Neural cell (in vitro differentiated cells): Measurements from ENCODE around the gene EREG. TPM values are rescaled to one million over a fixed set of nuclear protein-coding genes. Genes with fewer than 3 reads are reported as not detected.

ENCODE experiments used
- H2AFZ ChIP-seq: fragments of 200-600, 300-800 bp; sonication (generic), shearing (Covaris generic); 2 replicates; pipeline ENCODE4 v1.6.0; 2014; ENCODE audit warnings: low read depth, mild to moderate bottlenecking, antibody characterized with exemption, low read length, moderate library complexity
- H3F3A ChIP-seq: fragments of 200-600 bp; shearing (Covaris generic); 2 replicates; pipeline ENCODE4 v1.6.1; 2016; ENCODE audit warnings: mild to moderate bottlenecking, moderate library complexity, mixed read lengths, antibody characterized with exemption, low read length; ENCODE audit not compliant: insufficient read depth, poor library complexity, severe bottlenecking
- H3K27ac ChIP-seq: fragments of 200-600, 300-800 bp; sonication (generic), shearing (Covaris generic); 2 replicates; pipeline ENCODE4 v1.5.1; 2014; ENCODE audit warnings: mild to moderate bottlenecking, low read length, moderate library complexity
- H3K27me3 ChIP-seq: fragments of 300-800, 200-600 bp; sonication (generic), shearing (Covaris generic); 2 replicates; pipeline ENCODE4 v1.6.0; 2014; ENCODE audit warnings: mild to moderate bottlenecking, low read depth, low read length, moderate library complexity; ENCODE audit not compliant: insufficient read depth
- H3K36me3 ChIP-seq: fragments of 300-800, 200-600 bp; sonication (generic), shearing (Covaris generic); 2 replicates; pipeline ENCODE4 v1.5.1; 2014; ENCODE audit warnings: mild to moderate bottlenecking, antibody characterized with exemption, low read length, moderate library complexity; ENCODE audit not compliant: insufficient read depth
- H3K4me2 ChIP-seq: fragments of 300-800, 200-600 bp; sonication (generic), shearing (Covaris generic); 2 replicates; pipeline ENCODE4 v1.6.0; 2014; ENCODE audit warnings: mild to moderate bottlenecking, low read length
- H3K4me3 ChIP-seq: fragments of 300-800, 200-600 bp; sonication (generic), shearing (Covaris generic); 2 replicates; pipeline ENCODE4 v1.5.1; 2014; ENCODE audit warnings: mild to moderate bottlenecking, low read length, moderate library complexity
- H3K79me2 ChIP-seq: fragments of 200-600 bp; shearing (Covaris generic); replicated peaks from 2 replicates; pipeline ENCODE4 v1.6.0; 2014; ENCODE audit warnings: mild to moderate bottlenecking, low read length, moderate library complexity; ENCODE audit not compliant: insufficient read depth
- H3K9ac ChIP-seq: fragments of 300-800, 200-600 bp; sonication (generic), shearing (Covaris generic); 2 replicates; pipeline ENCODE4 v1.6.1; 2016; ENCODE audit warnings: mild to moderate bottlenecking, low read length, mixed read lengths
- H3K9me2 ChIP-seq: fragments of 200-600 bp; shearing (Covaris generic); 2 replicates; pipeline ENCODE4 v1.6.1; 2016; ENCODE audit warnings: mild to moderate bottlenecking, low read length, mixed read lengths; ENCODE audit not compliant: insufficient read depth
- H3K9me3 ChIP-seq: fragments of 200-600, 300-800 bp; sonication (generic), shearing (Covaris generic); 2 replicates; pipeline ENCODE4 v1.6.1; 2016; ENCODE audit warnings: mild to moderate bottlenecking, mixed run types, low read length, moderate library complexity, mixed read lengths
- H4K20me1 ChIP-seq: fragments of 200-600 bp; shearing (Covaris generic); 2 replicates; pipeline ENCODE4 v1.6.1; 2016; ENCODE audit warnings: mild to moderate bottlenecking, mixed run types; ENCODE audit not compliant: insufficient read depth
- EP300 ChIP-seq: fragments of 450-650 bp; conservative IDR thresholded peaks from 2 replicates; pipeline ENCODE4 v1.6.1; 2014; ENCODE audit warnings: antibody characterized with exemption, mild to moderate bottlenecking, moderate library complexity; ENCODE audit not compliant: poor library complexity, severe bottlenecking
- EZH2 ChIP-seq: fragments of 200-600, 300-800 bp; shearing (Covaris generic), sonication (generic); IDR thresholded peaks from 2 replicates; pipeline ENCODE4 v1.6.1; 2014; ENCODE audit warnings: antibody characterized with exemption, low read length, borderline replicate concordance, mild to moderate bottlenecking; ENCODE audit not compliant: insufficient read depth, poor library complexity, severe bottlenecking
- MXI1 ChIP-seq: fragments of 450-650 bp; conservative IDR thresholded peaks from 2 replicates; pipeline ENCODE4 v1.6.1; 2014; ENCODE audit warnings: antibody characterized with exemption, mild to moderate bottlenecking; ENCODE audit not compliant: poor library complexity, severe bottlenecking
- POLR2AphosphoS5 ChIP-seq: IDR thresholded peaks from 2 replicates; pipeline ENCODE4 v1.6.1; 2012
- RAD21 ChIP-seq: fragments of 450-650 bp; conservative IDR thresholded peaks from 2 replicates; pipeline ENCODE4 v1.6.1; 2014; ENCODE audit warnings: antibody characterized with exemption, mild to moderate bottlenecking, moderate library complexity
- SMC3 ChIP-seq: fragments of 450-650 bp; conservative IDR thresholded peaks from 2 replicates; pipeline ENCODE4 v1.6.1; 2014; ENCODE audit warnings: antibody characterized with exemption, mild to moderate bottlenecking, moderate library complexity; ENCODE audit not compliant: poor library complexity
- TAF1 ChIP-seq: IDR thresholded peaks from 2 replicates; pipeline ENCODE4 v1.6.1; 2012; ENCODE audit warnings: low read depth
- polyA plus RNA-seq: library from polyadenylated mRNA; depleted of rRNA; stranded (reverse); fragments of >200 nt; gene quantifications from 2 replicates; pipeline ENCODE4 v1.2.3, GENCODE V29; 2014
- TF ChIP-seq, protein P1 (sequence below): fragments of 450-650 bp; IDR thresholded peaks from 2 replicates; pipeline ENCODE4 v1.5.1; 2014; ENCODE audit warnings: antibody characterized with exemption, mild to moderate bottlenecking, moderate library complexity; ENCODE audit not compliant: poor library complexity, severe bottlenecking
- TF ChIP-seq, protein P2 (sequence below): IDR thresholded peaks from 2 replicates; pipeline ENCODE4 v1.6.1; 2012; ENCODE audit warnings: borderline replicate concordance

Gene EREG
- polyA plus RNA-seq, 1 donor from 2014 or later, result not detected

DNA sequence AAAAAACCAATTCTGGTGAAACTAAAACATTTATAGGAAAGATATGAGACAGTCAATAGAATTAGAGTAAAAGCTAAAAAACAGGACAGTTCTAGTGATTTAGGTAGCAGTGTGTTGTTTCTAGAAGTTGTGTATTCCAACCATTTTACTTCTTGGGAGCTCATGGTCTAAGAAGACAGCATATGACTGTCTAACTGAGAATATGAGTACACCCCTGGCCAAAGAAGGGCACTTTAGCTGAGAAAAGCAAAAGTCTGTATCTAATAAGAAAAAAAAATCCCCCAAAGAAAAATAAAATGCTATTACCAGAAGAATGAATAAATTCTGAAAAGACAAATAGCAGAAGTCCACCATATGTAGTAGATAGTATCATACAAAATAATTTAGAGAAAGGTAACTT is 26.4 kb downstream of the EREG start:
- Histone ChIP-seq H3K9me3 (no peaks in the 10 kb centered on the region), H3K9me2 (no peaks in the 10 kb centered on the region), H3K4me2 (no peak overlapping the region), H3K27me3 (no peaks in the 10 kb centered on the region), H3K79me2 (no peaks in the 10 kb centered on the region), H3K9ac (no peak overlapping the region), H3K4me3 (no peak overlapping the region), H3K36me3 (no peaks in the 10 kb centered on the region), H3K27ac (no peak overlapping the region), H2AFZ (no peak overlapping the region), H3F3A (no peaks in the 10 kb centered on the region), H4K20me1 (no peaks in the 10 kb centered on the region)
- TF ChIP-seq, protein P1, sequence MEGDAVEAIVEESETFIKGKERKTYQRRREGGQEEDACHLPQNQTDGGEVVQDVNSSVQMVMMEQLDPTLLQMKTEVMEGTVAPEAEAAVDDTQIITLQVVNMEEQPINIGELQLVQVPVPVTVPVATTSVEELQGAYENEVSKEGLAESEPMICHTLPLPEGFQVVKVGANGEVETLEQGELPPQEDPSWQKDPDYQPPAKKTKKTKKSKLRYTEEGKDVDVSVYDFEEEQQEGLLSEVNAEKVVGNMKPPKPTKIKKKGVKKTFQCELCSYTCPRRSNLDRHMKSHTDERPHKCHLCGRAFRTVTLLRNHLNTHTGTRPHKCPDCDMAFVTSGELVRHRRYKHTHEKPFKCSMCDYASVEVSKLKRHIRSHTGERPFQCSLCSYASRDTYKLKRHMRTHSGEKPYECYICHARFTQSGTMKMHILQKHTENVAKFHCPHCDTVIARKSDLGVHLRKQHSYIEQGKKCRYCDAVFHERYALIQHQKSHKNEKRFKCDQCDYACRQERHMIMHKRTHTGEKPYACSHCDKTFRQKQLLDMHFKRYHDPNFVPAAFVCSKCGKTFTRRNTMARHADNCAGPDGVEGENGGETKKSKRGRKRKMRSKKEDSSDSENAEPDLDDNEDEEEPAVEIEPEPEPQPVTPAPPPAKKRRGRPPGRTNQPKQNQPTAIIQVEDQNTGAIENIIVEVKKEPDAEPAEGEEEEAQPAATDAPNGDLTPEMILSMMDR, result no peak
- TF ChIP-seq EP300 (no peak), TAF1 (no peak), SMC3 (no peak)

GRCh38 chr4:74391890-74392475 is 27.0 kb downstream of the EREG start:
- H3K4me3 ChIP-seq, result no peak overlapping the region
- H3F3A ChIP-seq, result no peaks in the 10 kb centered on the region
- no peak overlapping the region for H2AFZ ChIP-seq

More at GRCh38 chr4:74391890-74392475, 27.0 kb downstream of the EREG start:
- Histone ChIP-seq H3K36me3 (no peaks in the 10 kb centered on the region), H3K27me3 (no peaks in the 10 kb centered on the region), H3K9me3 (no peaks in the 10 kb centered on the region), H3K79me2 (no peaks in the 10 kb centered on the region), H3K27ac (no peak overlapping the region), H3K4me2 (no peak overlapping the region), H3K9ac (no peak overlapping the region), H3K9me2 (no peaks in the 10 kb centered on the region), H4K20me1 (no peaks in the 10 kb centered on the region)
- TF ChIP-seq EZH2, result no peak
- TF ChIP-seq MXI1, result no peak
- TF ChIP-seq POLR2AphosphoS5, result no peak
- TF ChIP-seq EP300, result no peak
- no peak for TF ChIP-seq SMC3
- TF ChIP-seq RAD21, result no peak
- TF ChIP-seq, protein P1, result no peak
- TF ChIP-seq TAF1, result no peak
- TF ChIP-seq, protein P2, sequence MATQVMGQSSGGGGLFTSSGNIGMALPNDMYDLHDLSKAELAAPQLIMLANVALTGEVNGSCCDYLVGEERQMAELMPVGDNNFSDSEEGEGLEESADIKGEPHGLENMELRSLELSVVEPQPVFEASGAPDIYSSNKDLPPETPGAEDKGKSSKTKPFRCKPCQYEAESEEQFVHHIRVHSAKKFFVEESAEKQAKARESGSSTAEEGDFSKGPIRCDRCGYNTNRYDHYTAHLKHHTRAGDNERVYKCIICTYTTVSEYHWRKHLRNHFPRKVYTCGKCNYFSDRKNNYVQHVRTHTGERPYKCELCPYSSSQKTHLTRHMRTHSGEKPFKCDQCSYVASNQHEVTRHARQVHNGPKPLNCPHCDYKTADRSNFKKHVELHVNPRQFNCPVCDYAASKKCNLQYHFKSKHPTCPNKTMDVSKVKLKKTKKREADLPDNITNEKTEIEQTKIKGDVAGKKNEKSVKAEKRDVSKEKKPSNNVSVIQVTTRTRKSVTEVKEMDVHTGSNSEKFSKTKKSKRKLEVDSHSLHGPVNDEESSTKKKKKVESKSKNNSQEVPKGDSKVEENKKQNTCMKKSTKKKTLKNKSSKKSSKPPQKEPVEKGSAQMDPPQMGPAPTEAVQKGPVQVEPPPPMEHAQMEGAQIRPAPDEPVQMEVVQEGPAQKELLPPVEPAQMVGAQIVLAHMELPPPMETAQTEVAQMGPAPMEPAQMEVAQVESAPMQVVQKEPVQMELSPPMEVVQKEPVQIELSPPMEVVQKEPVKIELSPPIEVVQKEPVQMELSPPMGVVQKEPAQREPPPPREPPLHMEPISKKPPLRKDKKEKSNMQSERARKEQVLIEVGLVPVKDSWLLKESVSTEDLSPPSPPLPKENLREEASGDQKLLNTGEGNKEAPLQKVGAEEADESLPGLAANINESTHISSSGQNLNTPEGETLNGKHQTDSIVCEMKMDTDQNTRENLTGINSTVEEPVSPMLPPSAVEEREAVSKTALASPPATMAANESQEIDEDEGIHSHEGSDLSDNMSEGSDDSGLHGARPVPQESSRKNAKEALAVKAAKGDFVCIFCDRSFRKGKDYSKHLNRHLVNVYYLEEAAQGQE, result no peak
